Psoas muscle (tissue), 8 donors: Measurements from ENCODE around the gene TNRC6B. TPM values are rescaled to one million over a fixed set of nuclear protein-coding genes. Genes with fewer than 3 reads are reported as not detected.
A peak's percentile ranks its signal among the peaks of the same experiment; 100 is the strongest.

Experiments used
- ATAC-seq, 4 donors: fragments of 200-7000 bp; cut with Tn5 transposase; one replicate each; pipeline ENCODE4 v1.9.1; 2020; ENCODE audit warnings: moderate library complexity in 3 of 4, mild to moderate bottlenecking in 2 of 4
- DNase-seq, 2 donors: peaks; one replicate each; pipeline ENCODE4 v3.0.0-alpha.2; 2020
- H3K27ac ChIP-seq: fragments of 200-600 bp; one replicate; pipeline ENCODE4 v1.8.0; 2022
- H3K27me3 ChIP-seq, 3 donors: fragments of 200-600 bp in 1 of 3; one replicate each; pipeline versions ENCODE4 v1.6.1 to v1.8.0; 2013 to 2022; ENCODE audit warnings: low read length in 2 of 3, mild to moderate bottlenecking in 2 of 3, moderate library complexity in 1 of 3; ENCODE audit not compliant: insufficient read depth in 3 of 3
- H3K36me3 ChIP-seq, 2 donors: fragments of 200-600 bp in 1 of 2; one replicate each; pipeline versions ENCODE4 v1.6.1 to v1.8.0; 2013 to 2022; ENCODE audit warnings: low read depth in 1 of 2, mild to moderate bottlenecking in 1 of 2, moderate library complexity in 1 of 2; ENCODE audit not compliant: insufficient read depth in 1 of 2
- H3K4me1 ChIP-seq: fragments of 200-600 bp; one replicate; pipeline ENCODE4 v1.8.0; 2022
- H3K4me3 ChIP-seq: fragments of 200-600 bp; one replicate; pipeline ENCODE4 v1.8.0; 2022; ENCODE audit warnings: mild to moderate bottlenecking
- H3K9me3 ChIP-seq: fragments of 200-600 bp; one replicate; pipeline ENCODE4 v1.8.0; 2022
- CTCF ChIP-seq: fragments of 200-600 bp; IDR thresholded peaks from one replicate; pipeline ENCODE4 v1.8.0; 2022; ENCODE audit warnings: antibody characterized with exemption
- WGBS, 3 donors: extraction: QIAGEN DNeasy Blood & Tissue Kit; methylation state at CpG; one replicate each; pipeline versions ENCODE4 v1.1.6 to v1.1.7; 2013; 5-methylcytosine and 5-hydroxymethylcytosine counted together
- intact Hi-C, 2 donors: fragments of 100-400 bp; cut with DNase I; formaldehyde crosslinking; loops; one replicate each; pipeline versions ENCODE4 v1.11.0 to v1.14.2; 2022
- long read RNA-seq, 2 donors: library from polyadenylated mRNA; unstranded; transcript quantifications; one replicate each; pipeline ENCODE4 v2.0.0, GENCODE V29; 2021
- polyA plus RNA-seq, 3 donors: library from polyadenylated mRNA; stranded (reverse); fragments of 200-250 nt; gene quantifications; one replicate each; pipeline ENCODE4 v1.2.3, GENCODE V29; 2013
- total RNA-seq, 4 donors: library from RNA; stranded (reverse); fragmentation: NEBNext Ultra II Directional in 2 of 4; extraction: Animal tissue kit (Norgen Biotek cat#: 25700) in 2 of 4; gene quantifications; one replicate each; pipeline versions ENCODE4 v1.2.1 to v1.2.4, GENCODE V29; 2021 to 2023
- donor health status: healthy with polysubstance abuse.
- donor health status: DM: no; HTN: no; CAD: no; lungs with moderate emphysema.
- donor health status: Bipolar disorder and iron deficiency.
- donor health status: healthy.
- donor health status: DM: yes; HTN: yes; CAD: no.
- donor health status: DM: no; HTN: no; CAD: no.
- donor health status: DM: no; HTN: no; CAD: no.
- donor health status: DM: yes; HTN: yes; CAD: no.

The TNRC6B gene
- 10 to 100 TPM; 27.9 to 49.4 (median 32.6) TPM for total RNA-seq
- polyA plus RNA-seq = 10 to 100 TPM in 1 of 3 donors, 1 to 10 TPM in 2; 2.2 to 17.4 (median 2.5) TPM
- long read RNA-seq, donor 1, partial matches to known transcripts = 2 of 5 reads
- long read RNA-seq, donor 1, other reads (novel, unspliced or antisense) = 2 of 5 reads
- long read RNA-seq, donor 2, partial matches to known transcripts = 12 of 22 reads
- long read RNA-seq, donor 2, other reads (novel, unspliced or antisense) = 9 of 22 reads

- H3K36me3 ChIP-seq = no peaks in the 10 kb centered on the region
- peak; percentile 48 to 60 for DNase-seq
- WGBS, 3 donors = 0 to 1% (median 0%) methylated on average over 10 of the region's 10 CpGs
- no peaks in the 10 kb centered on the region for H3K9me3 ChIP-seq
- no peaks in the 10 kb centered on the region for H3K27me3 ChIP-seq
- peaks cover 64% of the 10 kb centered on the region for H3K4me1 ChIP-seq
- intact Hi-C loops = loop anchor here in 1 of 2 donors (5.0 kb wide), 2 partner anchors 131 to 169 kb away; partner anchors contain the start of gene ADSL
- no peak for TF ChIP-seq CTCF
- H3K4me3 ChIP-seq = peak within 1 kb of the TSS; percentile 80
- peak within 1 kb of the TSS; percentile 84 for H3K27ac ChIP-seq
- ATAC-seq = peak; percentile 95 to 97 (median 97)
Measured at GRCh38 chr22:40177738-40178416, at the start of gene TNRC6B. TSS of gene TNRC6B (plus strand) at chr22:40177925. CDS start at chr22:40178136, 211 bp downstream.

- no peak for TF ChIP-seq CTCF
- Histone ChIP-seq H3K36me3 (peaks cover 0 to 32% of the 10 kb centered on the region in 2 donors), H3K4me1 (peaks cover 11% of the 10 kb centered on the region), H3K4me3 (no peak overlapping the region), H3K27me3 (no peaks in the 10 kb centered on the region), H3K9me3 (no peaks in the 10 kb centered on the region), H3K27ac (no peak overlapping the region)
- intact Hi-C loops = no loop called here
- DNase-seq (no peak), ATAC-seq (peak in 3 of 4 donors; percentile 42 to 64 (median 55))
- 34 to 62% (median 36%) methylated on average over 4 of the region's 4 CpGs for WGBS, 3 donors
Measured at GRCh38 chr22:40128989-40129388, 48.7 kb upstream of the TNRC6B start.

- peaks cover 2 to 20% of the 10 kb centered on the region in 2 donors for H3K36me3 ChIP-seq
- DNase-seq = no peak
- no peak for ATAC-seq
- no peaks in the 10 kb centered on the region for H3K27me3 ChIP-seq
- no peak for TF ChIP-seq CTCF
- H3K4me1 ChIP-seq = peaks cover 15% of the 10 kb centered on the region
- no peaks in the 10 kb centered on the region for H3K9me3 ChIP-seq
- intact Hi-C loops = no loop called here
- H3K4me3 ChIP-seq = no peak overlapping the region
- H3K27ac ChIP-seq = no peak overlapping the region
- 88 to 92% (median 92%) methylated on average over 4 of the region's 4 CpGs for WGBS, 3 donors
Measured at GRCh38 chr22:40137132-40137531, 40.6 kb upstream of the TNRC6B start.

- intact Hi-C loops = no loop called here
- H3K4me3 ChIP-seq = no peak overlapping the region
- peaks cover 15% of the 10 kb centered on the region for H3K4me1 ChIP-seq
- no peak for DNase-seq
- no peaks in the 10 kb centered on the region for H3K27me3 ChIP-seq
- peaks cover 2 to 20% of the 10 kb centered on the region in 2 donors for H3K36me3 ChIP-seq
- no peaks in the 10 kb centered on the region for H3K9me3 ChIP-seq
- peak in 3 of 4 donors; percentile 44 to 83 (median 61) for ATAC-seq
- H3K27ac ChIP-seq = peak overlapping the region; percentile 41
- TF ChIP-seq CTCF = no peak
Measured at GRCh38 chr22:40138866-40139265, 38.9 kb upstream of the TNRC6B start.
